IMR-90 (cell line): ENCODE data around the gene HSPB7.

ENCODE experiments used
- BHLHE40 ChIP-seq: fragments of 150-350 bp; IDR thresholded peaks from 2 replicates; pipeline ENCODE4 v1.6.1; 2016; ENCODE audit warnings: mild to moderate bottlenecking, low read depth, low read length
- CEBPB ChIP-seq: IDR thresholded peaks from 2 replicates; pipeline ENCODE4 v1.6.1; 2012; ENCODE audit warnings: low read depth, low read length, improper control_type of control experiment
- CHD1 ChIP-seq: IDR thresholded peaks from 2 replicates; pipeline ENCODE4 v1.6.1; 2012; ENCODE audit warnings: low read depth, low read length, improper control_type of control experiment
- FOS ChIP-seq: fragments of 150-350 bp; IDR thresholded peaks from 2 replicates; pipeline ENCODE4 v1.6.1; 2016; ENCODE audit warnings: low read depth, low read length
- MAFK ChIP-seq: IDR thresholded peaks from 2 replicates; pipeline ENCODE4 v1.6.1; 2012; ENCODE audit warnings: low read depth, low read length, improper control_type of control experiment
- MAZ ChIP-seq: IDR thresholded peaks from 2 replicates; pipeline ENCODE4 v1.6.1; 2012; ENCODE audit warnings: low read depth, mild to moderate bottlenecking, low read length, improper control_type of control experiment, moderate library complexity, borderline replicate concordance
- NFE2L2 ChIP-seq: fragments of 150-350 bp; IDR thresholded peaks from 2 replicates; pipeline ENCODE4 v1.6.1; 2016; ENCODE audit warnings: low read depth, mild to moderate bottlenecking, low read length
- POLR2A ChIP-seq: IDR thresholded peaks from 2 replicates; pipeline ENCODE4 v1.6.1; 2012; ENCODE audit warnings: mild to moderate bottlenecking, low read depth, low read length
- RAD21 ChIP-seq: IDR thresholded peaks from 2 replicates; pipeline ENCODE4 v1.6.1; 2012; ENCODE audit warnings: low read length, improper control_type of control experiment
- RCOR1 ChIP-seq: IDR thresholded peaks from 2 replicates; pipeline ENCODE4 v1.6.1; 2012; ENCODE audit warnings: mild to moderate bottlenecking, low read length, improper control_type of control experiment; ENCODE audit not compliant: insufficient replicate concordance
- RFX5 ChIP-seq: IDR thresholded peaks from 2 replicates; pipeline ENCODE4 v1.8.0; 2012; ENCODE audit warnings: low read depth, mild to moderate bottlenecking, low read length, moderate library complexity
- SMC3 ChIP-seq: fragments of 150-350 bp; IDR thresholded peaks from 2 replicates; pipeline ENCODE4 v1.6.1; 2016; ENCODE audit warnings: low read depth, mild to moderate bottlenecking, antibody characterized with exemption, low read length, moderate library complexity
- TF ChIP-seq, protein P1 (sequence below): conservative IDR thresholded peaks from 2 replicates; pipeline ENCODE4 v1.5.1; 2012; ENCODE audit warnings: mild to moderate bottlenecking, low read depth, low read length, improper control_type of control experiment
- TF ChIP-seq, protein P2 (sequence below): fragments of 150-350 bp; IDR thresholded peaks from 2 replicates; pipeline ENCODE4 v1.6.1; 2017; ENCODE audit warnings: mild to moderate bottlenecking, antibody characterized with exemption, low read length, low read depth

DNA sequence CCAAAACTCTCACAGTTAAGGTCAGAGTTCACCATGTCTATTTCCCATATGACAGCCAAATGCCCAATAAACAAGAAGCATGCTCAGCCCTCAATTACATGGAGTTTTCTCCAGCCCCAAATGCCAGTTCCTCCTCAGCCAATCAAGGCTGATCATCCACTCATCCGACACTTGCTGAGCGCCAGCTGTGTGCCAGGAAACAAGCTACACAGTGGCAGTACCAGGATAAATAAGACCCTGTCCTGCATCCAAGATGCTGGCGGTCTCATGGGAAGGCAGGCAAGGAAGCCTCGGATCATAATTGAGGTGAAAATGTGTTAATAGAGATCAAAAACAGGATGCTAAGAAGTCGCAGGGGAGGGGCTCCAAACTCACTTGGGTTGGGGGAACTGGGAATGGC, 49.7 kb downstream of the HSPB7 start:
- TF ChIP-seq, protein P1, sequence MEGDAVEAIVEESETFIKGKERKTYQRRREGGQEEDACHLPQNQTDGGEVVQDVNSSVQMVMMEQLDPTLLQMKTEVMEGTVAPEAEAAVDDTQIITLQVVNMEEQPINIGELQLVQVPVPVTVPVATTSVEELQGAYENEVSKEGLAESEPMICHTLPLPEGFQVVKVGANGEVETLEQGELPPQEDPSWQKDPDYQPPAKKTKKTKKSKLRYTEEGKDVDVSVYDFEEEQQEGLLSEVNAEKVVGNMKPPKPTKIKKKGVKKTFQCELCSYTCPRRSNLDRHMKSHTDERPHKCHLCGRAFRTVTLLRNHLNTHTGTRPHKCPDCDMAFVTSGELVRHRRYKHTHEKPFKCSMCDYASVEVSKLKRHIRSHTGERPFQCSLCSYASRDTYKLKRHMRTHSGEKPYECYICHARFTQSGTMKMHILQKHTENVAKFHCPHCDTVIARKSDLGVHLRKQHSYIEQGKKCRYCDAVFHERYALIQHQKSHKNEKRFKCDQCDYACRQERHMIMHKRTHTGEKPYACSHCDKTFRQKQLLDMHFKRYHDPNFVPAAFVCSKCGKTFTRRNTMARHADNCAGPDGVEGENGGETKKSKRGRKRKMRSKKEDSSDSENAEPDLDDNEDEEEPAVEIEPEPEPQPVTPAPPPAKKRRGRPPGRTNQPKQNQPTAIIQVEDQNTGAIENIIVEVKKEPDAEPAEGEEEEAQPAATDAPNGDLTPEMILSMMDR, result no peak
- TF ChIP-seq POLR2A, result no peak
- TF ChIP-seq RFX5, result no peak
- TF ChIP-seq, protein P2, sequence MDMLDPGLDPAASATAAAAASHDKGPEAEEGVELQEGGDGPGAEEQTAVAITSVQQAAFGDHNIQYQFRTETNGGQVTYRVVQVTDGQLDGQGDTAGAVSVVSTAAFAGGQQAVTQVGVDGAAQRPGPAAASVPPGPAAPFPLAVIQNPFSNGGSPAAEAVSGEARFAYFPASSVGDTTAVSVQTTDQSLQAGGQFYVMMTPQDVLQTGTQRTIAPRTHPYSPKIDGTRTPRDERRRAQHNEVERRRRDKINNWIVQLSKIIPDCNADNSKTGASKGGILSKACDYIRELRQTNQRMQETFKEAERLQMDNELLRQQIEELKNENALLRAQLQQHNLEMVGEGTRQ, result no peak
- no peak for TF ChIP-seq FOS
- TF ChIP-seq RCOR1, result no peak
- no peak for TF ChIP-seq MAFK
- TF ChIP-seq CEBPB, result no peak
- no peak for TF ChIP-seq RAD21
- no peak for TF ChIP-seq SMC3
- TF ChIP-seq MAZ, result no peak
- no peak for TF ChIP-seq NFE2L2
- no peak for TF ChIP-seq BHLHE40
- no peak for TF ChIP-seq CHD1
